Measurements from ENCODE around the gene CDH5.

The CDH5 gene

GRCh38 chr16:66400503-66401380 lies 34.3 kb downstream of the CDH5 start:
- H3K4me3 ChIP-seq (replicated peaks in 1 of 2; ENCODE audit: low read depth in 2 of 2, low read length in 2 of 2) = no peak overlapping the region
- no peak for DNase-seq (ENCODE audit: low read depth in 2 of 2)
- no peak for TF ChIP-seq CTCF (IDR thresholded peaks at IDR 0.05; ENCODE audit: low read depth, low read length)

- no peak overlapping the region for H3K4me3 ChIP-seq (replicated peaks in 1 of 2; ENCODE audit: low read depth in 2 of 2, low read length in 2 of 2)
- TF ChIP-seq CTCF (IDR thresholded peaks at IDR 0.05; ENCODE audit: low read depth, low read length) = no peak
- DNase-seq (ENCODE audit: low read depth in 2 of 2) = no peak
Measured at GRCh38 chr16:66401610-66402009, 35.1 kb downstream of the CDH5 start.

GRCh38 chr16:66402166-66402565 lies 35.7 kb downstream of the CDH5 start:
- DNase-seq (ENCODE audit: low read depth in 2 of 2) = no peak
- no peak for TF ChIP-seq CTCF (IDR thresholded peaks at IDR 0.05; ENCODE audit: low read depth, low read length)

GRCh38 chr16:66402591-66403230 lies 36.2 kb downstream of the CDH5 start:
- no peak for DNase-seq (ENCODE audit: low read depth in 2 of 2)
- H3K4me3 ChIP-seq (replicated peaks in 1 of 2; ENCODE audit: low read depth in 2 of 2, low read length in 2 of 2) = no peak overlapping the region
- no peak for TF ChIP-seq CTCF (IDR thresholded peaks at IDR 0.05; ENCODE audit: low read depth, low read length)

More at GRCh38 chr16:66402166-66402565, 35.7 kb downstream of the CDH5 start:
- no peak overlapping the region for H3K4me3 ChIP-seq (replicated peaks in 1 of 2; ENCODE audit: low read depth in 2 of 2, low read length in 2 of 2)

- no peak for TF ChIP-seq CTCF (IDR thresholded peaks at IDR 0.05; ENCODE audit: low read depth, low read length)
- DNase-seq (ENCODE audit: low read depth in 2 of 2) = no peak
- no peak overlapping the region for H3K4me3 ChIP-seq (replicated peaks in 1 of 2; ENCODE audit: low read depth in 2 of 2, low read length in 2 of 2)
Measured at GRCh38 chr16:66403531-66404145, 37.1 kb downstream of the CDH5 start.

- no peak for DNase-seq (ENCODE audit: low read depth in 2 of 2)
- no peak for TF ChIP-seq CTCF (IDR thresholded peaks at IDR 0.05; ENCODE audit: low read depth, low read length)
- no peak overlapping the region for H3K4me3 ChIP-seq (replicated peaks in 1 of 2; ENCODE audit: low read depth in 2 of 2, low read length in 2 of 2)
Measured at GRCh38 chr16:66405057-66405783, 38.7 kb downstream of the CDH5 start.

Data from cardiac fibroblast (primary cell).